Skin epidermis (tissue), 12 donors: ENCODE results near the gene CDH12.

ENCODE experiments used
- H3K27ac ChIP-seq, 21 experiments: fragments of 200-600 bp; sonication (generic) in 11 of 21; one replicate each; pipeline ENCODE4 v1.5.0; 2020; ENCODE audit warnings: mild to moderate bottlenecking in 3 of 21, inconsistent platforms in 2 of 21, moderate library complexity in 2 of 21
- H3K4me3 ChIP-seq, 7 experiments: fragments of 200-600 bp; sonication (generic) in 2 of 7; one replicate each; pipeline ENCODE4 v1.5.0; 2020; ENCODE audit warnings: inconsistent platforms in 2 of 7, mild to moderate bottlenecking in 2 of 7, moderate library complexity in 1 of 7

CDH12 gene

GRCh38 chr5:21809611-21810010 lies 1043.5 kb downstream of the CDH12 start:
- Histone ChIP-seq H3K4me3 (no peak overlapping the region), H3K27ac (no peak overlapping the region)

- peak overlapping the region in 2 of 21 experiments; percentile 1 to 10 for H3K27ac ChIP-seq
Measured at GRCh38 chr5:21807953-21808352, 1045.2 kb downstream of the CDH12 start.

GRCh38 chr5:21806943-21807342 lies 1046.2 kb downstream of the CDH12 start:
- no peak overlapping the region for H3K4me3 ChIP-seq

More at GRCh38 chr5:21807953-21808352, 1045.2 kb downstream of the CDH12 start:
- no peak overlapping the region for H3K4me3 ChIP-seq

GRCh38 chr5:21806271-21806670 lies 1046.9 kb downstream of the CDH12 start:
- Histone ChIP-seq H3K27ac (no peak overlapping the region), H3K4me3 (no peak overlapping the region)

More at GRCh38 chr5:21806943-21807342, 1046.2 kb downstream of the CDH12 start:
- peak overlapping the region in 1 of 21 experiments; percentile 1 for H3K27ac ChIP-seq

GRCh38 chr5:21802869-21803490 lies 1050.2 kb downstream of the CDH12 start:
- no peak overlapping the region for H3K27ac ChIP-seq
- H3K4me3 ChIP-seq, result no peak overlapping the region

GRCh38 chr5:21802100-21802499 lies 1051.0 kb downstream of the CDH12 start:
- Histone ChIP-seq H3K27ac (no peak overlapping the region), H3K4me3 (no peak overlapping the region)

GRCh38 chr5:21792748-21793147 lies 1060.4 kb downstream of the CDH12 start:
- Histone ChIP-seq H3K4me3 (no peak overlapping the region), H3K27ac (no peak overlapping the region)

- Histone ChIP-seq H3K4me3 (no peak overlapping the region), H3K27ac (no peak overlapping the region)
Measured at GRCh38 chr5:21791304-21791703, 1061.8 kb downstream of the CDH12 start.

GRCh38 chr5:21784487-21784886 lies 1068.7 kb downstream of the CDH12 start:
- Histone ChIP-seq H3K4me3 (no peak overlapping the region), H3K27ac (no peak overlapping the region)

- H3K4me3 ChIP-seq, result no peak overlapping the region
- H3K27ac ChIP-seq, result no peak overlapping the region
Measured at GRCh38 chr5:21783074-21783679, 1070.0 kb downstream of the CDH12 start.

GRCh38 chr5:21776466-21776865 lies 1076.7 kb downstream of the CDH12 start:
- no peak overlapping the region for H3K27ac ChIP-seq
- no peak overlapping the region for H3K4me3 ChIP-seq

GRCh38 chr5:21774801-21775200 lies 1078.3 kb downstream of the CDH12 start:
- peak overlapping the region in 1 of 21 experiments; percentile 12 for H3K27ac ChIP-seq
- no peak overlapping the region for H3K4me3 ChIP-seq

- Histone ChIP-seq H3K4me3 (no peak overlapping the region), H3K27ac (peak overlapping the region in 2 of 21 experiments; percentile 12 to 32)
Measured at GRCh38 chr5:21774281-21774680, 1078.9 kb downstream of the CDH12 start.

GRCh38 chr5:21773456-21773855 lies 1079.7 kb downstream of the CDH12 start:
- no peak overlapping the region for H3K4me3 ChIP-seq
- no peak overlapping the region for H3K27ac ChIP-seq

- Histone ChIP-seq H3K27ac (no peak overlapping the region), H3K4me3 (no peak overlapping the region)
Measured at GRCh38 chr5:21765406-21765805, 1087.7 kb downstream of the CDH12 start.

GRCh38 chr5:21739096-21739495 lies 1114.0 kb downstream of the CDH12 start:
- Histone ChIP-seq H3K27ac (no peak overlapping the region), H3K4me3 (no peak overlapping the region)

- no peak overlapping the region for H3K4me3 ChIP-seq
- no peak overlapping the region for H3K27ac ChIP-seq
Measured at GRCh38 chr5:21723500-21723899, 1129.6 kb downstream of the CDH12 start.

GRCh38 chr5:21711866-21712758 lies 1141.0 kb downstream of the CDH12 start:
- Histone ChIP-seq H3K4me3 (no peak overlapping the region), H3K27ac (no peak overlapping the region)

- Histone ChIP-seq H3K4me3 (no peak overlapping the region), H3K27ac (no peak overlapping the region)
Measured at GRCh38 chr5:21709770-21710169, 1143.4 kb downstream of the CDH12 start.

GRCh38 chr5:21704974-21705668 lies 1148.0 kb downstream of the CDH12 start:
- Histone ChIP-seq H3K4me3 (no peak overlapping the region), H3K27ac (no peak overlapping the region)
